NT2/D1 (cell line): ENCODE data around the gene PRKG1.

Experiments used
- SUZ12 ChIP-seq: IDR thresholded peaks from 2 replicates; pipeline ENCODE4 v1.6.1; 2011; ENCODE audit not compliant: insufficient read length, insufficient read depth; ENCODE audit errors: extremely low read depth
- YY1 ChIP-seq: IDR thresholded peaks from 2 replicates; pipeline ENCODE4 v1.6.1; 2011; ENCODE audit not compliant: insufficient read length, insufficient read depth
- ZNF274 ChIP-seq: IDR thresholded peaks from 2 replicates; pipeline ENCODE4 v1.6.1; 2011; ENCODE audit warnings: mild to moderate bottlenecking, low read depth, low read length

DNA sequence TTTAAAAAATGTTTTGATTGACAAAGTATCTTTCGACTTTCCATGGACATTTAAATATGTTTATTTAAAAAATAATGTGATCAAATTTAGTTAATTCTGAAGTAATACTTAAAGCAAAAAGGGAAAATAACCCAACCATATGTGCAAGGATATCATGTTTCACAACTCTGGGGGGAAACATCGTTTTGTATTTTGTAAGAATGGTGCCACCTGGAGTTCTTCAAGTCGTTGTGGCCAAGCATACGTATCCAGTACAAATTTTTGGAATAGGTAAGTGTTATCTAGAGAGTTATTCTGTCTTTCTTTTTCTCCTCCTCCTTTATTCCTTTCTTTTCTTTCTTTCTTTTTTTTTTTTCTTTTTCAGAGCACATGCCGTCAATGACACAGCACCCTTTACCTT, 801.3 kb downstream of the PRKG1 start:
- TF ChIP-seq YY1 (no peak), ZNF274 (no peak), SUZ12 (no peak)
